Coronary artery (tissue), 2 donors: ENCODE results near the gene ZDHHC14.

Experiments used
- DNase-seq: peaks from one replicate; pipeline ENCODE4 v3.0.0-alpha.2; 2017; ENCODE audit warnings: low spot score
- H3K27ac ChIP-seq, 2 donors: fragments of 200-600 bp; sonication (generic); one replicate each; pipeline ENCODE4 v1.5.1; 2016 to 2019
- H3K4me3 ChIP-seq: fragments of 200-600 bp; sonication (generic); 2 replicates; pipeline ENCODE4 v1.5.1; 2016; ENCODE audit warnings: mild to moderate bottlenecking, moderate library complexity
- TF ChIP-seq, protein P1 (sequence below): fragments of 200-600 bp; sonication (generic); IDR thresholded peaks from one replicate; pipeline ENCODE4 v1.5.1; 2019; ENCODE audit warnings: antibody characterized with exemption

ZDHHC14 gene

GRCh38 chr6:157339432-157339831, 41.6 kb upstream of the ZDHHC14 start:
- no peak overlapping the region for H3K4me3 ChIP-seq
- TF ChIP-seq, protein P1, sequence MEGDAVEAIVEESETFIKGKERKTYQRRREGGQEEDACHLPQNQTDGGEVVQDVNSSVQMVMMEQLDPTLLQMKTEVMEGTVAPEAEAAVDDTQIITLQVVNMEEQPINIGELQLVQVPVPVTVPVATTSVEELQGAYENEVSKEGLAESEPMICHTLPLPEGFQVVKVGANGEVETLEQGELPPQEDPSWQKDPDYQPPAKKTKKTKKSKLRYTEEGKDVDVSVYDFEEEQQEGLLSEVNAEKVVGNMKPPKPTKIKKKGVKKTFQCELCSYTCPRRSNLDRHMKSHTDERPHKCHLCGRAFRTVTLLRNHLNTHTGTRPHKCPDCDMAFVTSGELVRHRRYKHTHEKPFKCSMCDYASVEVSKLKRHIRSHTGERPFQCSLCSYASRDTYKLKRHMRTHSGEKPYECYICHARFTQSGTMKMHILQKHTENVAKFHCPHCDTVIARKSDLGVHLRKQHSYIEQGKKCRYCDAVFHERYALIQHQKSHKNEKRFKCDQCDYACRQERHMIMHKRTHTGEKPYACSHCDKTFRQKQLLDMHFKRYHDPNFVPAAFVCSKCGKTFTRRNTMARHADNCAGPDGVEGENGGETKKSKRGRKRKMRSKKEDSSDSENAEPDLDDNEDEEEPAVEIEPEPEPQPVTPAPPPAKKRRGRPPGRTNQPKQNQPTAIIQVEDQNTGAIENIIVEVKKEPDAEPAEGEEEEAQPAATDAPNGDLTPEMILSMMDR = no peak
- DNase-seq = no peak
- no peak overlapping the region for H3K27ac ChIP-seq

GRCh38 chr6:157343732-157344131, 37.3 kb upstream of the ZDHHC14 start:
- Histone ChIP-seq H3K27ac (no peak overlapping the region), H3K4me3 (no peak overlapping the region)
- TF ChIP-seq, protein P1 = no peak
- no peak for DNase-seq

DNA sequence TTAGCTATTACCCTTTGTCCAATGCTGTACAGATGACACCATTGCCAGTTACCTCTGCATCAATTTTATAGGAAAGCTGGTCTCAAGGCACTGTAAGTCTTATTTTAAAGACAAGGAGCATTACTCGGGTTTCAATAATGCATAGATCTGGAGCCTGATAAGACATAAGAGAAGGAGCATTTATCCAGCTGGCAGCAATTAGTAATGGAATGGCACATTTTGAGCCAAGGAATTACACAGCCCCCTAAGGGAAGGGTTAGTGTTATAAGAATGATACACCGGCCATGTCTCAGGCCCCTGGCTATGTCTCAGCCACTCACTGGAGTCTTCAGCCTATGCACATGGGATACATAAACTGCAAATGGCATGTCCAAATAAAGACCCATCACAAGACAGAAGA, 34.6 kb upstream of the ZDHHC14 start:
- DNase-seq = no peak
- TF ChIP-seq, protein P1 = no peak
- no peak overlapping the region for H3K27ac ChIP-seq
- no peak overlapping the region for H3K4me3 ChIP-seq

- TF ChIP-seq, protein P1 = no peak
- no peak overlapping the region for H3K27ac ChIP-seq
- no peak for DNase-seq
Measured at GRCh38 chr6:157358287-157358686, 22.7 kb upstream of the ZDHHC14 start.

GRCh38 chr6:157361886-157362285, 19.1 kb upstream of the ZDHHC14 start:
- DNase-seq = no peak
- Histone ChIP-seq H3K27ac (no peak overlapping the region), H3K4me3 (no peak overlapping the region)
- TF ChIP-seq, protein P1 = no peak

More at GRCh38 chr6:157358287-157358686, 22.7 kb upstream of the ZDHHC14 start:
- no peak overlapping the region for H3K4me3 ChIP-seq

GRCh38 chr6:157364705-157365104, 16.3 kb upstream of the ZDHHC14 start:
- TF ChIP-seq, protein P1 = no peak
- no peak overlapping the region for H3K27ac ChIP-seq
- no peak for DNase-seq
- H3K4me3 ChIP-seq = no peak overlapping the region

DNA sequence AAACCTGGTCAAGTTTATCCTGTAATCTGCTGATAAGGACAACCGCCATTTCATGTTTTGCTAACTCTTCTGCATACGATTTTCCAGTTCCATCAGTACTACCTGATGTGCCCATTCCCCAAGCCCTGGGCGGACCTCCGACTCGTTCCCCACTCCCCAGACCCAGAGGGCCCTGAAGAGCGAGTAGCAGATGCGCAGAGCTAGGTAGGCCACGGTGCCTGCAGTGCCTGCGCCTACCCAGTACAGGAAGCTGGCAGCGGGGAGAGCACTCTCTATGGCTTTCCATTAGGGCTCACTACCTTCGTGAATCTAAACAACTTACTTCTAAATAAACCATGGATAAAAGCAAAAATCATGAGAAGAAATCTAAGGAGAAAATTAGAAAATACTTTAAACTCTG, 14.3 kb upstream of the ZDHHC14 start:
- no peak for DNase-seq
- TF ChIP-seq, protein P1 = no peak
- Histone ChIP-seq H3K4me3 (no peak overlapping the region), H3K27ac (no peak overlapping the region)
